Lower lobe of right lung (tissue), 2 donors: Measurements from ENCODE around the gene FTL. TPM values are rescaled to one million over a fixed set of nuclear protein-coding genes. Genes with fewer than 3 reads are reported as not detected.

Experiments used
- ATAC-seq, 2 donors: fragments of 200-7000 bp; cut with Tn5 transposase; one replicate each; pipeline ENCODE4 v1.9.1; 2020 to 2022; ENCODE audit warnings: mild to moderate bottlenecking in 2 of 2, moderate library complexity in 2 of 2
- DNase-seq: peaks from one replicate; pipeline ENCODE4 v3.0.0-alpha.2; 2020
- H3K27ac ChIP-seq: fragments of 200-600 bp; one replicate; pipeline ENCODE4 v1.8.0; 2022
- H3K27me3 ChIP-seq: fragments of 200-600 bp; one replicate; pipeline ENCODE4 v1.8.0; 2022; ENCODE audit warnings: low read depth
- H3K36me3 ChIP-seq: fragments of 200-600 bp; one replicate; pipeline ENCODE4 v1.8.0; 2022; ENCODE audit warnings: mild to moderate bottlenecking
- H3K4me1 ChIP-seq: fragments of 200-600 bp; one replicate; pipeline ENCODE4 v1.8.0; 2022
- H3K4me3 ChIP-seq: fragments of 200-600 bp; one replicate; pipeline ENCODE4 v1.8.0; 2022; ENCODE audit warnings: mild to moderate bottlenecking
- H3K9me3 ChIP-seq: fragments of 200-600 bp; one replicate; pipeline ENCODE4 v1.8.0; 2022
- intact Hi-C: fragments of 100-400 bp; cut with DNase I; formaldehyde crosslinking; loops from one replicate; pipeline ENCODE4 v1.11.0; 2022
- total RNA-seq: library from RNA; stranded (reverse); fragmentation: NEBNext Ultra II Directional; extraction: Animal tissue kit (Norgen Biotek cat#: 25700); gene quantifications from one replicate; pipeline ENCODE4 v1.2.1, GENCODE V29; 2021
- TF ChIP-seq, protein P1 (sequence below): fragments of 200-600 bp; IDR thresholded peaks from one replicate; pipeline ENCODE4 v1.8.0; 2022; ENCODE audit warnings: antibody characterized with exemption, mild to moderate bottlenecking
- donor health status: DM: no; HTN: yes; CAD: no; lungs with severe emphysema.

Gene FTL
- total RNA-seq, 1 donor from 2014 or later, result 9,799 TPM

DNA sequence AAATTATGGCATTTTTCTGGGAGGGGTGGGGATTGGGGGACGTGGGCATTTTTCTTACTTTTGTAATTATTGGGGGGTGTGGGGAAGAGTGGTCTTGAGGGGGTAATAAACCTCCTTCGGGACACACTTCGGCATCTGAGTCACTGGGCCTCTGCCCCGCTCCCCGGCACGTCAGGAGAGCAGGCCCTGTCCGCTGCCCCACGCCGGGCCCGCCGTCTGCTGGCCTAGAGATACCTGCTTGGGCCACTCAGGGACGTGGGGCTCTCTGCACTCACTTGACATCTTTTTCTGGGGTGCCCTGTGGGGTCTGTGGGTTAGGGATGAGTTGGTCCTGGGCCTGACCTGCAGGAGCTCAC, 3.5 kb upstream of the FTL start:
- peaks cover 32% of the 10 kb centered on the region for H3K4me1 ChIP-seq
- ATAC-seq (no peak), DNase-seq (no peak)
- H3K36me3 ChIP-seq, result peaks cover 16% of the 10 kb centered on the region
- intact Hi-C loops, result no loop called here
- peak overlapping the region; percentile 93 for H3K27ac ChIP-seq
- TF ChIP-seq, protein P1, sequence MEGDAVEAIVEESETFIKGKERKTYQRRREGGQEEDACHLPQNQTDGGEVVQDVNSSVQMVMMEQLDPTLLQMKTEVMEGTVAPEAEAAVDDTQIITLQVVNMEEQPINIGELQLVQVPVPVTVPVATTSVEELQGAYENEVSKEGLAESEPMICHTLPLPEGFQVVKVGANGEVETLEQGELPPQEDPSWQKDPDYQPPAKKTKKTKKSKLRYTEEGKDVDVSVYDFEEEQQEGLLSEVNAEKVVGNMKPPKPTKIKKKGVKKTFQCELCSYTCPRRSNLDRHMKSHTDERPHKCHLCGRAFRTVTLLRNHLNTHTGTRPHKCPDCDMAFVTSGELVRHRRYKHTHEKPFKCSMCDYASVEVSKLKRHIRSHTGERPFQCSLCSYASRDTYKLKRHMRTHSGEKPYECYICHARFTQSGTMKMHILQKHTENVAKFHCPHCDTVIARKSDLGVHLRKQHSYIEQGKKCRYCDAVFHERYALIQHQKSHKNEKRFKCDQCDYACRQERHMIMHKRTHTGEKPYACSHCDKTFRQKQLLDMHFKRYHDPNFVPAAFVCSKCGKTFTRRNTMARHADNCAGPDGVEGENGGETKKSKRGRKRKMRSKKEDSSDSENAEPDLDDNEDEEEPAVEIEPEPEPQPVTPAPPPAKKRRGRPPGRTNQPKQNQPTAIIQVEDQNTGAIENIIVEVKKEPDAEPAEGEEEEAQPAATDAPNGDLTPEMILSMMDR, result no peak
- peak overlapping the region; percentile 34 for H3K4me3 ChIP-seq
- H3K27me3 ChIP-seq, result no peaks in the 10 kb centered on the region
- H3K9me3 ChIP-seq, result no peaks in the 10 kb centered on the region

DNA sequence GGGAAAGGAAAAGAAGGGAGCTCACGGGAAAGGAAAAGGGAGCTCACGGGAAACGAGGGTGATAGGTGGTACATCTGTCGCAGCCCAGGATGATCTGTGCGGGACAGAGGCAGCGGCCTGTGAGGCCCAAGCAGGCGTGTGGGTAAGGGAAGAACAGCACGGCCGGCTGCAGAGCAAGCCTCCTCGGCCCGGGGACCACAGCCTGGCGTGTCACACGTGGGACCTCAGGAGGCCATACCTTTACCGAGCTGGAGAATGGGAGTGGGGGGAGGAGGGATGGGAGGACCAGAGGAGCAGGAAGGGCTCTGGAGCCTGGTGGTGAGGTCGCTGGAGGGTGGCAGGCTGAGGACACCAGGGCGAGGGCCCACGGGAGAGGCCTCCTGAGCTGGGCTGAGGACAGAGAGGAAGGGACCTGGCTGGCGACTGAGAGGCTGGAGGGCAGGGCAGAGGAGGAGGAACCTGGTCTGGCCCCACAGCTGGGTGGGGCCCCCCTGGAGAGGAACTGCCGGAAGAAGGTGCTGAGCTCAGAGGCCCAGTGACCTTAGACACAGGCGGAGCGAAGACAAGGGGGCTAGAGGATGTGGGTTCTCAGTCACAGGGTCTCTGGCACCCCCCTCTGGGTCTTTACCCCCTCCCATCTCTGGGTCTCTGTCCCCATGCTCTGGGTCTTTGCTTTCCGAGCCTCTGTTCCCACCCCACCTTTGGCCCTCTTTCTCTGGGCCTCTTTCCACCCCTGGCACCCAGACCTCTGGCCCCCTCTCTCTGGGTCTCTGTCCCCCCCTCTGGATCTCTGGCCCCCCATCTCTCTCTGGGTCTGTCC, 2.9 kb upstream of the FTL start:
- peak overlapping the region; percentile 34 for H3K4me3 ChIP-seq
- peak; percentile 50 to 62 for ATAC-seq
- TF ChIP-seq, protein P1, result no peak
- peaks cover 18% of the 10 kb centered on the region for H3K36me3 ChIP-seq
- H3K9me3 ChIP-seq, result no peaks in the 10 kb centered on the region
- H3K27ac ChIP-seq, result peak overlapping the region; percentile 93
- H3K4me1 ChIP-seq, result peaks cover 38% of the 10 kb centered on the region
- peak; percentile 90 for DNase-seq
- no peaks in the 10 kb centered on the region for H3K27me3 ChIP-seq
- intact Hi-C loops, result no loop called here

DNA sequence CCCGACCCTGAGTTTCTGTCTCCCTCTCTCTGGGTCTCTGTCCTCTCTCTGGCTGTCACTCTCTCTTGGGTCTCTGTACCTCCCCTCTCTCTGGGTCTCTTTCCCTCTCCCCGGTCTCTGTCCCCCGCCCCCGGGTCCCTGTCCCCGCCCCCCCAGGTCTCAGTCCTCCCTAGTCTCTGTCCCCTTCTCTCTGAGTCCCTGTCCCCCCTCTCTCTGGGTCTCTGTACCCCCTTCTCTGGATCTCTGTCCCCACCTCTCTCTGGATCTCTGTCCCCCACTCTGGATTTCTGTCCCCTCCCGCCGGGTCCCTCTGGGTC, 2.3 kb upstream of the FTL start:
- Histone ChIP-seq H3K27me3 (no peaks in the 10 kb centered on the region), H3K27ac (peak overlapping the region; percentile 93)

DNA sequence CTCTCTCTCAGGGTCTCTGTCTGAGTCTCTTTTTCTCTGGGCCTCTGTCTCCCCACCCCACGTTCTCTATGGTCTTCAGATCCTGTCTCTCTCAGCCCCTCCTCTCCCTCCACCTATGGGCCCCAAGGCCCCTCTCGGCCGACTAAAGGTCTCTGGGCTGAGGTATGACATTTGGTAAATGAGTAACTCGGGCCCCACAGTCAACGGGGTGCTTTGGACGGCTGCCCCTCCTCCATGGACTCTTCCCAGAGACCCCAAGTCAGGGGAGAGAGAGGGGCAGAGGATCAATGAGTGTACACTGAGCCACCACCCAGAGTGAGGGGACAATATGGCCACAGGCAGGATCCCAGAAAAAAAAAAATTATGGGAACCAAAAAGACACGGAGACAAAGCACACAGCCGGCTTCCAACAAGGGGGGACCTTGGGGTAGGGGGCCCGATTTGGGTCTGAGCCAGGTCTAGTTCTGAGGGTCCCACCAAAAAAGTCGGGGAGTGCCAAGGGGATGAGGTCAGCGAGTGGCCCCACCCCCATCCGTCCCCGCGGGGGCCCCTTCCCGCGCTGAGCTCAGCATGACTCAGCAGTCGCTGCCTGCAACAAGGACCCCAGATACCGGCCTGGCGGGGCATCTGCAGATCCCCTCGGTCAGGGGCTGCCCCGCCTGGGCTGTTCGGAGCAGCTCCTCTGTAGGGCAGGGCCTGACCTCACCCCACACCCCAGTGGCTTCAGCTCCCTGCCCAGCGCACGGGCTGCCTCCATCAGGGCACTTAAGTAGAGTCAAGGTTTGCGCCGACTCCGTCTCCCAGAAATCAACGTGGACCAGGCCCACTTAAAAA, 1.5 kb upstream of the FTL start:
- Histone ChIP-seq H3K4me1 (peaks cover 51% of the 10 kb centered on the region), H3K4me3 (peak overlapping the region; percentile 96), H3K27ac (peak overlapping the region; percentile 93), H3K27me3 (no peaks in the 10 kb centered on the region), H3K36me3 (peaks cover 30% of the 10 kb centered on the region), H3K9me3 (no peaks in the 10 kb centered on the region)
- DNase-seq (peak; percentile 83), ATAC-seq (peak; percentile 24 to 37)
- intact Hi-C loops, result no loop called here
- TF ChIP-seq, protein P1, result no peak

More for the DNA sequence above, 2.3 kb upstream of the FTL start:
- TF ChIP-seq, protein P1, result no peak
- H3K36me3 ChIP-seq, result peaks cover 24% of the 10 kb centered on the region
- intact Hi-C loops, result no loop called here
- no peak for DNase-seq
- no peak for ATAC-seq
- peaks cover 44% of the 10 kb centered on the region for H3K4me1 ChIP-seq
- H3K4me3 ChIP-seq, result no peak overlapping the region
- no peaks in the 10 kb centered on the region for H3K9me3 ChIP-seq

DNA sequence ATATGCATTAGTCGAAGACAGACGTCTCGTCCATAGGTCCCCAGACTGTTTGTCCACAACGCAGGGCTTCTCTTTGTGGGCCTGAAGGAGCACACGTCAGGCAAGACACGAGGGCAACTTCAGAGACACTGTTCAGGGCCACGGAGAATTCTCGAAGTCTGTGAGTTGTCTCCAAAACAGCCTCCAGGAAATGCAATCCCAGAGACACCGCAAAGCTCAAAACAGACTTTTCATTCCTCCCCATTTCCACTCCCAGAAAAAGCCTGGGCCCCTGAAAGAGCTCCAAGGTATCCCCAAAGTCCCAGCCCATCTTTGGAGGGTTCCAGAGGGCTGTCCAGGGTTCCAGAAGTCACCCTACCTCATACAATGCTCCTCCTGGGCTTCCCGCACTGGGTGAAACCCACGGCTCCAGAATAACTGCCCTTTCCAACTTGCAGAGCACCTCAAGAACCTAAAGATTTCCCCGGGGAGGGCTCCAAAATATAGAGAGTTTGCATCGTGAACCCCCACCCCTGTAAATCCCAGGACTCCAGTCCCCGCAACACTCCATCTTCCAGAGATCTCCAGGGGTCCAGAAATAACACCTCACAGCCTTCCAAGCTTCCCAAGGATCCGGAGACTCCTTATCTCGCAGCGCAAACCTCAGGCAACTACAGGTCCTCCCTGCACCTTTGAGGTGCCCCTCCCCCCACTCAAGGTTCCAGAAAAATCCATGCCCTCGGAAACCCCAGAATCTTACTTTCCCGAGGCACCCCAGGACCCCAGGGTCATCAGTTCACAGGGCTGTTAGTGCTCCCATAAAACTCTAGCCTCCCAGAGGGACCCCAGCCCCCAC, 687 bp upstream of the FTL start:
- peaks cover 38% of the 10 kb centered on the region for H3K36me3 ChIP-seq
- H3K4me3 ChIP-seq, result peak overlapping the region; percentile 96
- H3K9me3 ChIP-seq, result no peaks in the 10 kb centered on the region
- peak overlapping the region; percentile 93 for H3K27ac ChIP-seq
- peak; percentile 56 for DNase-seq
- peaks cover 54% of the 10 kb centered on the region for H3K4me1 ChIP-seq
- intact Hi-C loops, result no loop called here
- H3K27me3 ChIP-seq, result no peaks in the 10 kb centered on the region
- peak in 1 of 2 donors; percentile 0 for ATAC-seq
- TF ChIP-seq, protein P1, result no peak
